H1 (cell line): Measurements from ENCODE around the gene RTN4IP1.
"Not testable (repeated sequence)": the region's sequence is repeated elsewhere in the genome, so short reads cannot be mapped to it uniquely, and the experiment has no call there.

Experiments
- BCL11A ChIP-seq, 2 experiments: IDR thresholded peaks; one replicate each; pipeline ENCODE4 v1.6.1; 2011; ENCODE audit warnings: low read depth in 2 of 2, low read length in 2 of 2, mild to moderate bottlenecking in 2 of 2
- CEBPB ChIP-seq: IDR thresholded peaks from 2 replicates; pipeline ENCODE4 v1.6.1; 2012; ENCODE audit warnings: low read depth, low read length
- CHD2 ChIP-seq: IDR thresholded peaks from 2 replicates; pipeline ENCODE4 v1.6.1; 2012; ENCODE audit warnings: low read length, improper control_type of control experiment
- CREB1 ChIP-seq: IDR thresholded peaks from 2 replicates; pipeline ENCODE4 v1.6.1; 2012; ENCODE audit warnings: inconsistent platforms
- EGR1 ChIP-seq: IDR thresholded peaks from 2 replicates; pipeline ENCODE4 v1.6.1; 2011; ENCODE audit warnings: low read depth, low read length, borderline replicate concordance
- EP300 ChIP-seq, 2 experiments: IDR thresholded peaks; 1 replicate in 1 of 2; 2 replicates in 1 of 2; pipeline ENCODE4 v1.6.1; 2011 to 2012; ENCODE audit warnings: low read depth in 2 of 2, low read length in 2 of 2, mild to moderate bottlenecking in 2 of 2, borderline replicate concordance in 1 of 2, inconsistent platforms in 1 of 2, moderate library complexity in 1 of 2
- GABPA ChIP-seq: IDR thresholded peaks from 2 replicates; pipeline ENCODE4 v1.6.1; 2011; ENCODE audit warnings: mild to moderate bottlenecking, low read length, moderate library complexity, borderline replicate concordance; ENCODE audit not compliant: insufficient read depth
- HDAC2 ChIP-seq, 2 experiments: fragments of 300-600 bp in 1 of 2; sonication (generic) in 1 of 2; IDR thresholded peaks; 2 replicates each; pipeline ENCODE4 v1.6.1; 2011 to 2012; ENCODE audit warnings: low read depth in 2 of 2, low read length in 2 of 2, mild to moderate bottlenecking in 2 of 2, moderate library complexity in 2 of 2, borderline replicate concordance in 1 of 2, inconsistent platforms in 1 of 2
- MAFK ChIP-seq: IDR thresholded peaks from 2 replicates; pipeline ENCODE4 v1.6.1; 2012; ENCODE audit warnings: low read depth, mild to moderate bottlenecking, improper control_type of control experiment, low read length
- POU5F1 ChIP-seq: IDR thresholded peaks from 2 replicates; pipeline ENCODE4 v1.6.1; 2011; ENCODE audit warnings: low read depth, mild to moderate bottlenecking, low read length, moderate library complexity
- RAD21 ChIP-seq, 2 experiments: IDR thresholded peaks in 1 of 2; conservative IDR thresholded peaks in 1 of 2; 2 replicates each; pipeline ENCODE4 v1.6.1; 2011; ENCODE audit warnings: low read depth in 2 of 2, low read length in 2 of 2, improper control_type of control experiment in 1 of 2, inconsistent platforms in 1 of 2, mild to moderate bottlenecking in 1 of 2, moderate library complexity in 1 of 2
- SUZ12 ChIP-seq: fragments of 200-600 bp; sonication (generic); IDR thresholded peaks from 2 replicates; pipeline ENCODE4 v1.6.1; 2012; ENCODE audit warnings: mild to moderate bottlenecking, inconsistent platforms, low read length, moderate library complexity, mixed read lengths
- TAF1 ChIP-seq: IDR thresholded peaks from 2 replicates; pipeline ENCODE4 v1.6.1; 2011; ENCODE audit warnings: mild to moderate bottlenecking, low read depth, low read length
- TF ChIP-seq, protein P1 (sequence below), 3 experiments: IDR thresholded peaks; 1 replicate in 2 of 3; 2 replicates in 1 of 3; pipeline versions ENCODE4 v1.5.1 to v1.6.1; 2011; ENCODE audit warnings: low read length in 3 of 3, mild to moderate bottlenecking in 3 of 3, inconsistent platforms in 2 of 3, low read depth in 1 of 3, moderate library complexity in 1 of 3; ENCODE audit not compliant: insufficient read depth in 1 of 3; ENCODE audit errors: control extremely low read depth in 1 of 3

DNA sequence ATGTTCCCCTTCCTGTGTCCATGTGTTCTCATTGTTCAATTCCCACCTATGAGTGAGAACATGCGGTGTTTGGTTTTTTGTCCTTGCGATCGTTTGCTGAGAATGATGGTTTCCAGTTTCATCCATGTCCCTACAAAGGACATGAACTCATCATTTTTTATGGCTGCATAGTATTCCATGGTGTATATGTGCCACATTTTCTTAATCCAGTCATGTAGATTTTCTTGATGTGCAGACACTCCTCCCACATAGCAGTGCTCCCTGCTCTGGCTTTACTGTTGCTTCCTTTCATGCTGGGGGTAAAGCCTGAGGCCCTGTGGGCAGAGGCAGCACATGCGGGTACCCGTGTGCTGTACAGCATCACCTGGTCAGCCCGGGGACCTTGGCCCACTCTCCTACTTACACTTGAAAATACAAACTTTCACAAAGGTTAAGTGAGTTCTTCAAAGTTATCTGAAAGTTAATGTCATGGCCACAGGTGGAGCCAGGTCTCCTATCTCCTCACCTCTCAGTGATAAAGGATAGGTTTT, 80.3 kb downstream of the RTN4IP1 start:
- not testable (repeated sequence) for TF ChIP-seq EP300 (IDR thresholded peaks at IDR 0.05; ENCODE audit: borderline replicate concordance in 1 of 2, low read depth in 2 of 2, low read length in 2 of 2); CHD2; BCL11A (IDR thresholded peaks at IDR 0.05; ENCODE audit: low read depth in 2 of 2, low read length in 2 of 2); RAD21 (IDR thresholded peaks at IDR 0.05 in 1 of 2, conservative IDR thresholded peaks at IDR 0.05 in 1 of 2; ENCODE audit: low read depth in 2 of 2, low read length in 2 of 2); CREB1; SUZ12; HDAC2 (IDR thresholded peaks at IDR 0.05; ENCODE audit: borderline replicate concordance in 1 of 2, low read depth in 2 of 2, low read length in 2 of 2); GABPA; CEBPB; POU5F1; MAFK; TAF1; EGR1
- TF ChIP-seq, protein P1, sequence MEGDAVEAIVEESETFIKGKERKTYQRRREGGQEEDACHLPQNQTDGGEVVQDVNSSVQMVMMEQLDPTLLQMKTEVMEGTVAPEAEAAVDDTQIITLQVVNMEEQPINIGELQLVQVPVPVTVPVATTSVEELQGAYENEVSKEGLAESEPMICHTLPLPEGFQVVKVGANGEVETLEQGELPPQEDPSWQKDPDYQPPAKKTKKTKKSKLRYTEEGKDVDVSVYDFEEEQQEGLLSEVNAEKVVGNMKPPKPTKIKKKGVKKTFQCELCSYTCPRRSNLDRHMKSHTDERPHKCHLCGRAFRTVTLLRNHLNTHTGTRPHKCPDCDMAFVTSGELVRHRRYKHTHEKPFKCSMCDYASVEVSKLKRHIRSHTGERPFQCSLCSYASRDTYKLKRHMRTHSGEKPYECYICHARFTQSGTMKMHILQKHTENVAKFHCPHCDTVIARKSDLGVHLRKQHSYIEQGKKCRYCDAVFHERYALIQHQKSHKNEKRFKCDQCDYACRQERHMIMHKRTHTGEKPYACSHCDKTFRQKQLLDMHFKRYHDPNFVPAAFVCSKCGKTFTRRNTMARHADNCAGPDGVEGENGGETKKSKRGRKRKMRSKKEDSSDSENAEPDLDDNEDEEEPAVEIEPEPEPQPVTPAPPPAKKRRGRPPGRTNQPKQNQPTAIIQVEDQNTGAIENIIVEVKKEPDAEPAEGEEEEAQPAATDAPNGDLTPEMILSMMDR (IDR thresholded peaks at IDR 0.05; ENCODE audit: control extremely low read depth in 1 of 3, insufficient read depth in 1 of 3, low read depth in 1 of 3, low read length in 3 of 3) = not testable (repeated sequence)
